GM21619 (cell line): ENCODE measurements around the gene RICTOR.
"Not testable (repeated sequence)": the region's sequence is repeated elsewhere in the genome, so short reads cannot be mapped to it uniquely, and the experiment has no call there.

ENCODE experiments used
- ATAC-seq: cut with Tn5 transposase; IDR thresholded peaks from one replicate; pipeline ENCODE4 v1.9.1; 2021; ENCODE audit not compliant: unreplicated experiment

RICTOR gene

GRCh38 chr5:39058178-39058921, 15.8 kb downstream of the RICTOR start:
- peak; percentile 78 for ATAC-seq

GRCh38 chr5:39057734-39058133, 16.5 kb downstream of the RICTOR start:
- peak; percentile 59 for ATAC-seq

- no peak for ATAC-seq
These were observed 18.3 kb downstream of the RICTOR start for GRCh38 chr5:39055768-39056398.

- ATAC-seq: no peak
These were observed 19.0 kb downstream of the RICTOR start for GRCh38 chr5:39055027-39055767.

GRCh38 chr5:39053189-39053588, 21.0 kb downstream of the RICTOR start:
- no peak for ATAC-seq

- ATAC-seq: no peak
These were observed 22.1 kb downstream of the RICTOR start for GRCh38 chr5:39052141-39052540.

GRCh38 chr5:39049315-39049714, 24.9 kb downstream of the RICTOR start:
- ATAC-seq: no peak

- no peak for ATAC-seq
These were observed 33.3 kb downstream of the RICTOR start for GRCh38 chr5:39040875-39041274.

- ATAC-seq: not testable (repeated sequence)
These were observed 39.7 kb downstream of the RICTOR start for GRCh38 chr5:39034493-39034892.

- no peak for ATAC-seq
These were observed 43.2 kb downstream of the RICTOR start for GRCh38 chr5:39031041-39031440.

- ATAC-seq: no peak
These were observed 48.7 kb downstream of the RICTOR start for GRCh38 chr5:39025456-39025855.

- no peak for ATAC-seq
These were observed 49.3 kb downstream of the RICTOR start for GRCh38 chr5:39024884-39025283.

GRCh38 chr5:39024005-39024404, 50.2 kb downstream of the RICTOR start:
- no peak for ATAC-seq

- ATAC-seq: no peak
These were observed 51.1 kb downstream of the RICTOR start for GRCh38 chr5:39023121-39023520.

- ATAC-seq: no peak
These were observed 52.0 kb downstream of the RICTOR start for GRCh38 chr5:39022151-39022550.

GRCh38 chr5:39021413-39021812, 52.8 kb downstream of the RICTOR start:
- no peak for ATAC-seq

GRCh38 chr5:39020458-39020857, 53.7 kb downstream of the RICTOR start:
- ATAC-seq: no peak

- no peak for ATAC-seq
These were observed 54.9 kb downstream of the RICTOR start for GRCh38 chr5:39019254-39019653.

- no peak for ATAC-seq
These were observed 56.7 kb downstream of the RICTOR start for GRCh38 chr5:39017504-39017903.

GRCh38 chr5:39016587-39017275, 57.5 kb downstream of the RICTOR start:
- ATAC-seq: no peak
